Measurements from ENCODE around the gene AKT2.

- TF ChIP-seq POLR2AphosphoS5 (IDR thresholded peaks at IDR 0.05; ENCODE audit: insufficient read depth in 1 of 2, low read depth in 1 of 2) (no peak), CTCF (IDR thresholded peaks at IDR 0.05) (no peak), POLR2A (IDR thresholded peaks at IDR 0.05) (no peak)
These were observed 28.0 kb downstream of the AKT2 start for GRCh38 chr19:40257096-40257517.

Data from vagina (tissue), 2 donors.